ENCODE data around the gene MLN.

Gene MLN

DNA sequence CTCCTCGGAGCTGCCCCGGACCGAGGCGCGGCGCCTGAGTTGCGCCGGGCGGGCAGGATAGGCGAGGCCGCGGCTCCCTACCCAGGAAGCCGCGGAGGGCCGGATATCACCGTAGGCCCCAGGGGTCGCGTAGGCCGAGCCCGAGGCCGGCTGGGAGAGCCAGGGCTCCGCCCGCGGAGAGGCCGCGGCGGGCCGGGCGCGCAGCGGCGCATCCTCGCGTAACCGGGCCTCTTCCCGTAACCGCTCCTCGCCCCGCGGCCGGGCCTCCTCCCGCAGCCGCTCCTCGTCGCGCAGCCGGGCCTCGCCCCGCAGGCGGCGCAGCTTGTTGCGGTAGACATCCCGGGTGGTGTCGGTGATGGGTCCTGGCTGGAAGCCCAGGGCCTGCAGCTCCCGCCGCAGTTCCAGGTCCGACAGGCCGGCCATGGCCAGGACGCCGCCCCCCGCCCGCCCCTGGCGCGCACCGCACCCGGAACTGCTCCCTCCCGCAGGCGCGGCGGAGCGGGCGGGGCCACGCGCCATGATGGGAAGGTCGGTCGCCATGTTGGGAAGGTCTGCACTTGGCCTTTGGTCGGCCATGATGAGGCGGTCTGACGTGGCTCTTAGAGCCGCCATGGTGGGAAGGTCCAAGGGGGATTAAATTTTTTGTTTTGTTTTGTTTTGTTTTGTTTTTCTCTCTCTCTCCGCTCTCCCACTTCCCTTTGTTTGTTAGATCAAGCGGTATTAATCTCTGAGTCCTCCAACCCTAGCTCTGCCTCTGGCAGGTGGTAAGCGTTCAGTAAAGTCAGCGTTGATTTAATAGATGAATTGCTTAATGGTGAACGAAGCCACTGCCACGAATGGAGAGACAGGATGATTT, 14.9 kb downstream of the MLN start, which contains the start of gene LEMD2:
Gene LEMD2, minus strand, starts transcription at position 437 of the 856 bp plus-strand sequence. Its CDS starts 14 bp downstream, at position 423.
- DNase-seq, result peak; percentile 87

DNA sequence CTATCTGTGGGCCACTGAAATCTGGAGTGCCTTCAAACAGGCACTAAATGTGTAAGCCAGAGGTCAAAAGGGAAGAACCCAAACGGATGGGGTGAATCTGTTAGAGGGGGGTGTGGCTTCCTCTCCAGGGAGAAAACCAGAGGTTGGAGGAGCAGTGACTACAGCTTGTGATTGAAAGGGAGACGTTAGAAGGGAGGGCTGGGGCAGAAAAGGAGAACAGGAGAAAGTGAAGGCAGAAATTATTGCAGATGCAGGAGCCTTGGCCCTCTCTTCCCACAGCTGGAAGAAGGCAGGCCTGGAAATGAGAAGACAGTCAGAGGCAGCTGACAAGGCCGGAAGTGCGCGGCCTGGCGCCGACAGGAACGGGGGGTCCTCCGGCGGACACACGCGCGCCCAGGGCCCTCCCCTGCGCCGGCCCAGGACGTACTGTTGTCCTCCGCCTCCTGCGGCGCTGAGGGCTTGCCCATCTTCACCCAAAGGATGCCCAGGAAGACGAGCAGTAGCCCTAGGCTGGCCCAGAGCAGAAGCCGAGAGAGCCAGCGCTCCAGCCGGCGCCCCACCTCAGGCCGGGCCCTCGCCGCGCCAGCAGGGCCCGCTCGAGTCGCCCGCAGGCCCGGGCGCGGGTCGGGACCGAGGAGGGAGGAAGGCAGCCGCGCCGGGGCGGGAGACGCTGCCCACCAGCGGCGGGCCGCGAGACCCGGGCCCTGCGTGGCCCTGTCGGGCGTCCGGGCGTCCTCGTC, 15.7 kb downstream of the MLN start:
- DNase-seq, result peak; percentile 12

DNA sequence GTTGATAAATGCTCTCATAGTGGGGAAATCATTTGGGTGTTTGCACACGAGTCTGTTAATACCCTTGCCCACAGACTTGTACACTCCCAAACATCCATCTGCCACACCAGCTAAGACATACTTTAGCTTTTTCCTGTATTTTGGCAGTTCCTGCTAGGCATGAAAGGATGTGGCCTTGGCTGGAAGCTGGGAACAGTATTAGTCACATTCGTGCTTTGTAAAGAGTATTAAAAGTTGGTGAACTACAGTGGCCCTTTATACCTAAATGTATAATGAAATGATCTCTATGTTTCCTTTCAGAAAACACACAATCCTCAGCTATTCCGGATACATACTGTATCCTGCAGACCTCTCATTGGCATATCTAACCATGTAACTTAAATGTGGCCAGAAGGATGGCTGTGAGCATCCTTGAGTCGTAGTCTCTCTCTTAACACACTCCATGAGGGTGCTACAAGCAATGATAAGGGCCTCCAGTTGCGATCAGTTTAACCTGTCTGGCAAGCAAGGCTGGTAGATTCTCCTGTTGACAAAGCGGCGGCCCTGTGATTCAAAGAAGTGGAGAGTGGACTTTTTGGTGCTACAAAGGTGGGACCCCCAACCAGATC, 16.4 kb downstream of the MLN start:
- no peak for DNase-seq

DNA sequence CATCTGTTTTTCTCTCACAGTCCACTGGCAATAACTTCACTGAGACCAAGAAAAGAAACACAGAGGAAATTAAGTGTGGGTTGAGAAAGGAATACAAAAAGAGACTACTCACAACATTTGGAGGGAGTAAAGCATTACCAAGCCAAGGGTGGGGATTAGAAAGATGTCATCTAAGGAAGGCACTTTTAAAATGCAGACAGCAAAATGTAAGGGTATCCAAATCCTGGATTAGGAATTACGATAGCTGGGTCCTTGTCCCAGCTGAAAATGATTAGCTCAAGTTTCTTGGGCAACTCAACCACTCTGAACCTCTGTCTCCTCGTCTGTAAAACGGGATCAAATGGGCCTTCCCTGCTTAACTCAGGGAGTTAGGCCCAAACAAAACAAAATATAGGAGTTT, 17.1 kb downstream of the MLN start:
- no peak for DNase-seq

DNA sequence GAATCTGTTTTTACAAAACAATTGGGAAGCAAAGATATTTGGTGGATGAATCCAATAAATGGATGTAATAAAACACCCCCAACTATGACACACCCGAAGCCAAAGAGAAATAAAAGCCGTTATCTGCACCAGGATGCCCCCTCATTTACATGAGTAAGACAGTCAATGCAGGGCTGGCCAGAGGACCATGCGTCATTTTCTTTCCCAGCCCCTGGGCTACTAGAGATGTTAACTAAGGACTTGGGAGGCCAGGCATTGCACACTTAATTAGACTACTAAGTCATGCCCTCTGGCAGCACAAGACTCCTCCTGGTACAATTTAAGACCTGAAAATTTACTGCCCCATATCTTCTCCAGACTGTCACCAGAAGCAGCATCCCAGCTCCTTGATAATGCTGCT, 18.0 kb downstream of the MLN start:
- no peak for DNase-seq

DNA sequence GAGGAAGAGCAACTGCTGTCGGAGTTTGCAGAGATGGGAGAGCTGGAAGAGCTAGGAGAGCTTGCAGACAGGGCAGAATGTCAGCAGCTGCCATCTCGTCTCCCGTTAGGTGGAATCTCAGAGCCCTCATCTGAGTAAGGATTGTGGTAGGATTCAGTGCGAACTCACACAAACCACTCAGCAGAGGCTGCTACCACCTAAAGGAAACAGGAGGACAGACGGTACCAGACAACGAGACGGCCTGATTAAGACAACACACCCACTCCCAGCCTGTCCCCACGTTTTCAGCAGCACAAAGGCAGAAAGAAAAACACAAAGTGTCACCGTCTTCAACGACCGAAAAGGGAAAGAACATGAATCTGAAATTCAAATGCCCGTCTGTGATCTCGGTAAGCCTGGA, 19.0 kb downstream of the MLN start:
- no peak for DNase-seq

DNA sequence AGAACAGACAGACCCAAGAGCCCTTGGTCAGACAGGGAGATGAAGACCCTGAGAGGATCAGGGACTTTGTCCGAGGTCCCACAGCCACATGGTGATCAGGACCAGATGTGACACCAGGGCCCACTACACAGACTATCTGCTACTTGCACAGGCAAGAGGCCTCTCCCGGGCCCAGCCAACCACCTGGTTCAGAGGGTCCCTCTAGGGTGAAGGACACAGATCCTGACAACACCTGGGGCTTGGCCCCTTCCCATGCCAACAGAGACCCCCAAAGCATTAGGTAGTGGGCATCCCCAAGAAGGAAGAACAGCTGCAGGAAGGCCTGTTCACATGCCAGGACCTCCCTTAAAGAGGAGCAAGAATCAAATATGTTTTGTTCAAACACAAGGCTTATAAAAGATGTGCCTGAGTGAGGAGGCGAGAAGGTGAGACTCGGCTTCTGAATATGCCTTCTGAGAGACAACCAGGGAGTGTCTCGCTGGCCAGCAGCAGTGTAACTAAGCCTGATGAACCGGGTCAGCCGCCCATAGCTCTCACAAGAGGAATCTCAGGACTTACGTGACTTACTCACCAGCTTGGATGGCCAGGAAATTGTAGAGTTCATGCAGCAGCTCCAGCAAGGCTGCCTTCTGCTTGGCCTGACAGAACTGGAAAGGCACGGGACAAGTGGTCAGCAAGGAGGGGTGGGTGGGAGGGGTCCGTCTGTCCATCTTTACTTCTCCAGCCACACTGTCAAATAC, 19.9 kb downstream of the MLN start:
- no peak for DNase-seq

DNA sequence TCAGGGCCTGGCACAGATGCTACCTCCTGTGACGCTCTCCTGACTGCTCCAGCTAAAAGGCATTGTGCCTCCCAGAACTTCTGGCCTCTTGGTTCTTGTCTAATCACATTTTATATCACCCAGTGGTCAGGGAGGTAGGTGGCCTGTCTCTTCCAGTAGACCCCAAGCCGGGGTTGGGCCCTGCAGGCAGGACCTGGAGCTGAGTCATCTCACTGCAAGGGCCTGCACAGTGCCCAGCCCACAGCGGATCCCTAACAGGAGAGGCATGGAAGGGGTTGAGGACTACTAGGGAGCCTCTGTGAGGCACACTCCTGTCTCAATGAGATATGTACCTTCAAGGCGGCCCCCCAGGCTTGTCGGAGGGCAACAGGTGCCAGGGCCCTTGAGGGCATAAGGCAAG, 21.2 kb downstream of the MLN start:
- no peak for DNase-seq

DNA sequence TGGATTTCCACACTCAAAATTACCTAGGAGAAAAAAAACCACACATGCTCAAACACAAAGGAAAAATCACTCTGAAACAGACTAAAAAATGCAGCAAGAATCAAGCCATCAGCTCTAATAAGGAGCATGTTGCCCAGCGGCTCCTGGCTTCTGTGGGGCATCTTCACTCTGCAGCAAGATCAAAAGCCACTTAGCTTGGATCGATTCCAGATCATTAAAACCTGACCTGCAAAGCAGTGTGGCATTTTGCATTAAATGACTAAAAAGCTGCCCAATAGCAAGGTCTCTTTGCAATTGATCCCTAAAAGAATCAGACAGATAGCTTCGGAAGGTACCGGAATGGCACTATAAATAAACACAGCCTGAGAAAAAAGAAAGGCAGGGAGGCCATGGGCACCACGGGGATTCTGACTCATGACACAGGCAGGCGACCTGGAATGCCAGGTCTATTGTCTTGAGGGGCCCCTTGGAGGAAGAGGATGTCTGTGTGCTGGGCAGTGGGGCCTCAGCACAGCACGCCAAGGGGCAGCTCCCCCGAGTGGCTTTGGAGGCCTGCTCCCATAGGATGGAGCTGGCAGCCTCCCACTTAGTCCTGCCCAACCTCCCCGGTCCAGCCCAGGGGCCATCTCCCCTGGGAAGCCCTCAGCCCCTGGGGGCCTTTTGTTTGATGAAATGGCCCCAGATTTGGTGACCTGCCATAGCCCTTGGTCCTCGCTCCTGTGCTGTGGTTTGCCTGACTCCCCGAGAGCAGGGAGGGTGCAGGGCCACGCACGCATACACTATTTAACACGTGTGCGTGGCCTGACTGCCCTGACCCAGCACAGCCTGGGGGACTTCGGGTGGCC, 22.4 kb downstream of the MLN start:
- no peak for DNase-seq

DNA sequence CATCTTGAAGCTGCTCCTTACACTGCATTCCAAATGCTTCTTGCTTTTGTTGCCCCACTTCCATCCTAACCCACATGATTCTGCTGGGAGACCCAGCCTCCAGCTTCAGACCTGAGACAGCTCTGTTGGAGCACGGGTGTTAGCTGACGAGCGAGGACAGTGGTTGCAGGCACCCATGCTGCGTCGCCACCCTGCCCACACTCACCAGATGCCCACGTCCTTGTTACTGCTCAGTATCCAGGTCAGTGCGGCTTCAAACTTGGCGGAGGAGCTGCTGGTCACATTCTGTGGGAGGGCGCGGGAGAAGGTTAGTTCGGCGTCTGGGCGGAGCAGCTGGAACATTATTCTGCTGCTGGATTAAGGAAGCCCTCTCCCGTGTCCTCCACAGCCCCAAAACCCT, 23.9 kb downstream of the MLN start:
- no peak for DNase-seq

DNA sequence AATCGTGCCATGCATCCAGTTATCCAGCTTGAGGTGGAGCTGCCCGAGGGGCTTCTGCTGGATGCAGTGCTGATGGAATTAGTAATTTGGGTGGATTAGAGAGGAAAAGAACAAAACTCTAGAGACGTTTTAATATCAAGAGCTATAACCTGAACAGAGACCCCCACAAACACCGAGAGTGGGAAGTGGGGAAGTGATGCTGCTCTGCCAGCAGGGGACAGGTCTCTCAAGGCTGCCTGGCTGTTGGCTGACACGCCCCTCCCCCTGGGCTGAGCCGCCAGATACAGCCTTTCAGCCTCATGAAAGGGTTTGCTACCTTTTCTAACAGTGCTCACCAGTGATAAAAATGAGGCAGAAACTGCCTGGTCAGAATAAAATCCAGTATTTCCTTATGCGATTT, 24.5 kb downstream of the MLN start:
- DNase-seq, result no peak

DNA sequence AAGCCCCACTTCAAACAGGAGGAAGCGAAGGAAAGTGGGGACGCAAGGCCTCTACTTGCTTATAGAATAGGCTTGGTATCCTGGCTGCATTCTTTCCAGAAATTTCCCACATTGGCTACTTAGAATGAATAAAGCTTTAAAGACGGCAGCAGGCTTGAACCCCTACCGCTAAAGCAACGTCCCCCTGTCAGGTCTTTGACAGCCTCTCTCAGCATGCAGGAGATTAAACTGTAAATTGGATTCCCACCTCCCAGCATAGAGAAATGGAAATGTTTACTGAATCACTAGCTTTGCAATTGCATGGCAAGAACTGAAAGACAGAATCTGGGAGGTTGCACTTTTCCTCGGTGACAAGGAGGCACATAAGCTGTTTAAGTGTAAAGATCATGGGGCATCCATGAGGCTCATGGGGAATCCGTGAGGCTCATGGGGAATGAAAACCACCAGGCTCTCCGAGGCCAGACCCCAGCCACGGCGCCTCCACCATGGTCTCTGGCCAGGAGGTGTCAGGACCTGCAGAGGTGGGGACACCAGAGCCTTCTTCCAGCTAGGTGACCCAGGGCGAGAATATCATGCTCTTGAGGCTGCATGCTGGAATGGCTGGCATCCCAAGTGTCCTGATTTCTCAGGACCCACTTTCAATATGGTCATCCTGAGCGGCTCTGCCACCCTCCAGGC, 25.2 kb downstream of the MLN start:
- DNase-seq, result no peak

DNA sequence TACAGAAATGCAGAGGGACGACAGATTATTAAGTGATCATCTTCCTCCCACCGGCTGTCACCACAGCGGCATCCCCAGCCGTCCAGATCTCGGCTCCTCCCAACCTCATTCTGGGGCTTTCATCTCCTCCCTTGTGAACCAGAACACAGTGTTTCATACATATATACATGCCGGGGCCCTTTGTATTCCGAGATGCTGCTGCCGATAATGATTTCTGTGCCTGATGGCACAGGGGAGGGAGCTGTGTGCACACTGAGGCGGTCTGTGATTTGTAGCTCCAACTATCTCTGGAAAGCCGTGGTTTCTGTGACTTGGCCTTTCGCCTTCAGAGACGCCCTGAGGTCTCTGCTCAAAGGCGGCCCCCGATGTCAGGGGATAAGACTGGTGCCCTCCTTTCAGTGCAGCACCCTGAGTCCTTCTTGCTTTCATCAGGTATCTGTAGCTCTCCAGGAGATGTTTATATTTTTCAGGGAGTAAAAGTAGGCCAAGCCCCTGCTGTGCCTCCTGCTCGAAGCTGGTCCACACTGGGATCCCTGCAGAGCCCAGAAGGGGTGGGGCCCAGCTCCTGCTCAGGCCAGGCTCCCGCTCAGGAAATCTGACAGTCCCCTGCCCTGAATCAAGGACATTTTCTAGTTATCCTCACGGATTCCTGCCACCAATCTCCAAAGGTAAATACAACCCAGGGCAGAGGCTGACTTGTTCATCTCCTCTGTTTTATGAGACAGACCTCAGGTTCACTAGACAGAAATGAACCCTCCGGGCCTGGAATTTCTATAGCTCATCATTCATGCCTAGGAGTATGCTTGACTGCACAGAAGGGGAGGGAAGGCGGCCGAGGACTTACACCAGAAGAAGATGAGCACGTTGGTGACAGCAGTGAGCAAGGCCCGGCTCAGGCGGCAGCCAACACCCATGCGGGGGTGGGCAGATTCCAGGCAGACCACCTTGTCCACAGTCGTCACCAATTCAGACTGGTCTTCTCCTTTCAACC, 26.1 kb downstream of the MLN start:
- DNase-seq, result no peak

DNA sequence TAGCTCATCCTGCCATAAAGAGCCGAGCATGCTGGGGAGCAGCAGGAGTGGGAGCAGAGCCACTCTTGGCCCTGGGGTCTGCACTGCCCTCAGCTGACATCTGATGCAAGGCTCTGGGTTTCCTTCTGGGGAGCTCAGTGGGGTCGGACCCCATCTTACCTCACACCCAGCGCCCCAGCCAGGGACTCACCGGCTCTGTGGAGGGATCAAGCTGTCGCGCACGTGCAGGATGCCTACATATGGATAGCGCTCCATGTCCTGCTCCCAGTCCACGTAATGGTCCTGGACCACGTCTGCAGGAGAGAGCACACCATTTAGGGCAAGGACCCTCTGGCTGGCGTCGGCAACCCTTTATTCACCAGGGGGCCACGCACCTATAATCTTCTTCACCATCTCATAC, 27.0 kb downstream of the MLN start:
- no peak for DNase-seq

DNA sequence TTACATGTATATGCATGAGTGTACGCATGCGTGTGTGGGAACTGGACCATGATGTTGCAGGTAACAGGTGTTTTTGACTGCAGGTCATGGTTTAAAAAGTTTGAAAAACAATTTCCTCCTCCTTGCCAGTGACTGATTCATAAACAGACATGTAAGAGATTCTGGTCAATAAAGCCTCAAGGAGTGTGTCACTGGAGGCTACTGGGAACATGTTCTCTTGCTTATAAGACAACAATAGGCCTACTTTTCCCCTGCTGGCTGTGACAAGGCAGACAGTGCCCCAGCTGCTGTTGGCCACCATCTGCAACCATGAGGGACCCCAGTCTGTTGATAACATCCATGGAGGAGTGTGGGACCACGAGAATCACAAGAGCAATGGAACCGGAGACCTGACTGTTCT, 27.6 kb downstream of the MLN start:
- DNase-seq, result no peak

DNA sequence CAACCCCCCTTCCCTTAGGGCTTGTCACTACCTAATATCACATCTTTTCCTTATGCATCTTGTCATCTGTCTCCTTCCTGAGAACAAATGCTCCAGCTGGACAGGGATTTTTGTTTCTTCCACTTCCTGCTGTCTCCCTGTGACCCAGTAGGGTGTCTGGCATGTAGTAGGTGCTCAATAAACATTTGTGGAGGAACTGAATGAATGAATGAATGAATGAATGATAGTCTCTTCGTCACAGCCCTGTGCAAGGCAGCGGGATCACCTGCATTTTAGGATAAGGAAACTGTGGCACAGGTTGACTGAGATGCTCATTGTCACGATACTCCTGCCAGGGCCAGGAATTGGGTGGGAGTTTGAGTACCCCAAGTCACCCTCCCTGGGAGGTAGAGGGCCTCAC, 29.0 kb downstream of the MLN start:
- DNase-seq, result no peak

DNA sequence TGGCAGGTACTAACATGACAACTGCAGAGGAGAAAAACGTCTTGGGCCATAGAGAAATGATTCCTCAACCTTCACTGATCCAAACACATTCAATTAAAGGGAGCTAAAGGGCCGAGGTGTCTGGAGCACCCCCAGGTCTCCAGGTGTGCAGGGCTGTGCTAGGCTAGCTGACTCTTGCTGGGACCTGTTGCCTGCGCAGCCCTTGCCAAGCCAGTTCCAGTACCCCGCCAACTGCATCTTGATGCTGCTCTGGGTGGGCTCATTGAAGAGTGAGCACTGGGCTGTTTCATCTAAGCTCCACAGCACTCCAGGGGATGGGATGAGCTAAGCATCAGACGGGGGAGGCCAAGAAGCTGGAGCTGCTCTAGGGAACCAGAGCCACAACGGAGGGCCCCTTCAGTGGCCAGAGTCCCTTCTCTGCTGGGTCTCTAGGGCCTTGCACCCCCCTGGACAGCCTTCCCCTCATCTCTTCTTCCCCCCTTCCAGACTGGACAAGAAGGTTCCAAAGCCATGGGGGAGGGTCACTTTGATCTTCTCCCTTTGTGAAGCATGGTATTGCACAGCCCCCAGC, 30.8 kb downstream of the MLN start:
- no peak for DNase-seq

DNA sequence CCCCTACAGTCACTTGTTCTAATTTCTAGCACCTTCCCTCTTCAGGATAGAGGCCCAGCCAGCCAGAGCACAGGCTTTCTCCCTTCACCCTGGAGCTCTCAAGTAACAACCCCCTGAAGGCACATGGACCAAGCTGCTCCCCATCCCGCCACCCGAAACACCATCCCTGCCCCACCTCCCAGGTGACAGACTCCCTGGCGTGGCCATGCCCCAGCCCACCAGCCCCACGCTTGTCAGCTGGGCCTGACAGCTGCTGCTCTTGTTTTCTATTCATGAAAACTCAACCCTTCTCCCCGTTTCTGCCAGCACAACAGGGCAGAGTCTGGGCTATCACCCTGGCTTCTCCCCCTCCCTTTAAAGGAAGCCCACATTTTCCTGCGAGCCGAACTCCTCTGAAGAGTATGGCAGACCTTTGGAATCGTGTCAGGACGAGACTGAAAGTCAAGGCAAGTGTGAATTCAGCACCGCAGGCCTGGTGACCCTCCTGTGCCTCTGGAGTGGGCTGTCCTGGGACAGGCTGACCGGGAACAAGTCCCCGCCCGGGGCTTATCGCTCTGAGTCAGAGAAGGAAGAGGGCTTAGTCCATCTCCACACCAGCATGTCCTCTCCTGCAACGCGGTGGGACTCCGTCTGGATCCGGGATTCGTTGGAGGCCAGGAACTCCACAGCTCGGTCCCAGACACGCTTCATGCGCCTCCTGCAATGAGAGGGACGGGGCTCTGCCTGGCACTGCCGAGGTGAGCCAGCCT, 31.5 kb downstream of the MLN start:
- DNase-seq, result no peak
